CD4-positive, alpha-beta T cell treated with Interleukin-1 beta for 1 hour (primary cell): ENCODE data around the gene HMCN1.

Experiments
- DNase-seq, 2 donors: peaks; one replicate each; pipeline ENCODE4 v3.0.0-alpha.2; 2020 to 2022

The HMCN1 gene

DNA sequence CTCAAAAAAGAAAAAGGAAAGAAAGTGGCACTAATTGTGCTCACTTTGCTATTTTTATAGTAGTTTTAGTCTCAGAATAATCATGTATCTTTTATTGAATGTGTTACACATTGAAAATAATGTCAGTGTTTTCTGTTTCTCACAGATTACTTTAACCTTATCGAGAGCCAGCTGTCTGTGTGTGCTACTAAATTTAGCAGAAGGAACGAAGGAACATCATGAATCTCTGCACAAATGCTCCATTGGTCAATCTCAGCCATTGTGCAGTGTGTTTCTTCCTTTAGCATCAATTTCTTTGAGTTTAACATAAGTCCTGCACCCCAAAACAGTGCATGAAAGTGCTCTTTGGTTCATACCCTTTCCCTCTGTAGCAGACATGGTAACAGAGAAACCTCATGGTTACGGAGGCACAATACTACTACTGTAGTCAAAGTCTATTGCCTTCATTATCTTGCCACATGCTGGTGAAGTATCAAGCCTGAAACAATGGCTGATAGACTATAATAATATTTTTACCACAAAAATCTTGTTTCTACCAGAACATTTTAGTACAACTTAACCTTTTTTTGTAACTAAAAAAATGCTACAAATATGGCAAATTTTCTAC lies 310.0 kb downstream of the HMCN1 start:
- no peak for DNase-seq

DNA sequence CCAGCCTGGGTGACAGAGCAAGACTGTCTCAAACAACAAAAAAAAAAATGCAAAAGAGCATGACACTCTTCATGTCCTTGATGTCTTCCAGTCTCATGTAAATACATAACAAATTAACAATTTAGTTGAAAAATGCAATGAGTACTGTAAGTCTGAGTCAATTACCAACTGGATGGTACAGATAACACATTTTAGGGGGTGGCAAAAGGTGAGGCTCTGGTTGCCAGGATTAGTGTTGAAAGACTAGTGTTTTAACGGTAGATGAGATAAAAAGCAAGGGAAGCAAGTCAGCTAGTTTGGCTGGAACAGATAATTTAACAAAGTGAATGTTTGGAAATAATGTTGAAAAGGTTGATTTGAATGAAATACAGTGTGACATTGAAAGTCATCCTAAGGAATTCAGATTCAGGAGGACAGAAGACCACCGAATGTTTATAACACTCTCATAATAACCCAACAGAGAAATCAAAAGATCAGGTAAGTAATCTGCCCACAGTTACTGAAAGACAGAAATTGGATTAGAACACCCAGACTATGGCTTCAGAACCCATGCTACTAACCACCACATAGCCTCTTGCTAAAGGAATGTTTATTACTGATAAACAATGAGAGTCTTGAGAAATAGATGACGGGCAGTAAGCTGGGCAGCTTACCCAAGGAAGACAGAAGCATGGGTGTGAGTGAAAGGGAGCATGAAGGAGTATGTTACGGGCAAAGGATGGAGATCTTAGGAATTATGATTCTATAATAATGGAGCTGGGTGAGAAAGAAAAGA lies 312.4 kb downstream of the HMCN1 start:
- DNase-seq = no peak

DNA sequence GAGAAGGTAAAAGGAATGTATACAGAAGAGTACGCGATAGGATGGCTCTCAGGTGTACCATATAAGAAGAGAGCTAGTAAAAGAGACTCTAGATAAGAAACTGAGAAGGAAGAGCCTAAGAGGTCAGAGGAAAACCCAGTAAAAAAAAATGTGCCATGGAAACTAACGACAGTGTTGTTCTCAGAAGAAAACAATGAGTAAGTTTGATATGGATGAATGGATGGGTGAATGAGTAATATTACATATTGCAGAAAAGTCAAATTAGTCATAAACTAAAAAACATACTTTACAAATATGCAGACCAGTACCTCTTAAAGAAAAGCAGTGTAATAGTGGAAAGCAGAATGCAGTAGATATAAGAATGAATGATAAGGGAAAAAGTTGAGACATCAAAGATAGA lies 316.2 kb downstream of the HMCN1 start:
- DNase-seq = no peak

DNA sequence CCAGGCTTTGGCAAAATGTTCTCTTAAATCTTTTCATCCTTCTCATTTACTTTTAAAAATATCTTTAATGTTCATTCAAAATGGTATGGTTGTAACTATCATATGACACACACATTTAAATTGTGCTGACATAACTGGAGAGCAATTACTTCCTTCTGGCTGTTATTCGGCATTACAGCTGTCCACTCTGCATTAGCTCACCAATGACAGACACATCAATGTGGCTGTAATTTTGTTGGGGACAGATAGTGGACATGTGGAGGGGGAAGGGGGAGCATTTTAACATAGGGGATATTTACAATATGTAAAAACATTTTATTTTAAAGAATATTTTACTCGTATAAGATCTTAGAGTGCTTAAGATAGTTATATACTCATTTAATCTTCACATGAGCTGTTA lies 319.8 kb downstream of the HMCN1 start:
- no peak for DNase-seq

DNA sequence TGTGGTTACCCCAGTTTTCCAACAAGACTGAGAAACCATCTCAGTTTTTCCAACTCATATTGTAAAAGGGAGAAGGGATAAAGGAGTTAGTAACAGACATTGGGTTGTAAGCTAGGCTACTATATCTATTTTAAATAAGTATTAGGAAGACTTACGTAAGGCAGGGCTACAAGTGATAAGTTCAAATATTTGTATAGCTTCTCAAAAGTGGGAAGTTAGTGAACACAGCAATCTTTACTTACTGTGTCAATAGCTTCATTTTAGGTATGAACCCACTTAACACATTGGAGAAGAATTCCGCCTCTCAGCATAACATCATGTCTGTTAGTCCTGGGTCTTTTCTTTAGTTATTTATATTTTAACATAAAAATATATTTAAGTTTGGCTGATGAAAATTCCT lies 320.7 kb downstream of the HMCN1 start:
- DNase-seq = no peak

DNA sequence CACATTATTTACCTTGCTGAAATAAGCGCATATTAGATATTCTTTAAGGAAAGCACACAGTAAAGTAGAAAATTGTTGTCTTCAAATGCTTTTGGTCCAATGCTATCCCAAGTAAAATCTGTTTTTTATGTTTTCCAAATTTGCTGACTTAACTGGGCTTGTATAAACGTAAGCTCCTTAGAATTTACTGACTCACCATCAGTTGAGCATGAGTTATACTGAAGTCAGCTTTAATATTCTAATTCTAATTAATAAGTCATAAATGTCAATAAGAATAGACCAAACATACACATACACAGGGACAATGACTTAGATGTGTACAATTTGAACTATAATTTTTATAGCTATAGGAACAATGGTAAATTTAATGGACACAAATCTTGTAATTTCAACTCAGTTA lies 321.7 kb downstream of the HMCN1 start:
- no peak for DNase-seq

DNA sequence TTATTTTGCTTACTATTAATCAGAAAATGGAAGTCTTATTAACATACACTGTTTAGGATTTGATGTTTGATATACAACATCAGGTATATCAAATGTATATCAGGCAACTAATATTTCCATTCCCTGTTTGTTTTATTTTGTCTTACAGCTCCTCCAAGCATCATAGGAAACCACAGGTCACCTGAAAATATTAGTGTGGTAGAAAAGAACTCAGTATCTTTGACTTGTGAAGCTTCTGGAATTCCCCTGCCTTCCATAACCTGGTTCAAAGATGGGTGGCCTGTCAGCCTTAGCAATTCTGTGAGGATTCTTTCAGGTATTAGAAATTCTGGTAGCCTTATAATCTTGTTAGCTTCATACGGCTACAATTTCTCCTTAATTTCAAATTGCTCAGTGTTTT lies 322.9 kb downstream of the HMCN1 start:
- DNase-seq = no peak

DNA sequence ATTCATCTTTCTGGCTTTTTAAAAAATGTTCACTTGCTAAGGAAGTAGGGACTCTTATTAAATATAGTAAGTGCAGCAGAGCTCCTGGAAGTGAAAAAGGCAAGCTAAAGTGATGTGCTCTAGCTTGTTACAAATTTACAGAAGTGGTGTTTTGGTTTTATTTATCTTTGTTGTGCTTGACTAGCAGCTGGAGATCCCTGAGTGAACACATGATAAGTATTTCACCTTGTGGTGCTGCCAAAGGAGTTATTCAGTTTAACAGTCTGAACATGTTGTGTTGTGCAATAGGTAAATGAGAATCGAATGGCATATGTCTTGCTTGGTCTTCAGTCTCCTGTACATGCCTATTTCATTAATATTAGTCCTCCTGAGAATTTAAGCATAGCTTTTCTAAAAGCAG lies 325.1 kb downstream of the HMCN1 start:
- DNase-seq = no peak

DNA sequence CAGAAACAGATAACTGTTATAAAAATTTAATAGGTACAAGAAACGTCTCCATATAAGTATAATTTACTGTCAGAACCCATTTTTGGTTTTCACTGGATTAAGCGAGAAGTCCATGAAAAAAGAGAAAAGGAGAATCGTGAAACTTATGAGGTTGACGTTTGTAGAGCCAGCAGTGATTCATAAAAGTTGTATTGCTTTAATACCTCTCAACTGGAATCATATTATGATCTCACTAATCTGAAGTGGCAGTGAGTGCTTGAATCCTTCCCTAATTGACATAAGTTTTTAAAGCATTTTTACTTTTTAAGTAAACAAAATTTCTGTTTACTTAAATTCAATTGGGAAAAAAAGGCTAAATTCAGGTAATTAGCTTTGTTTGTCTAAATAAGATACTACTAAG lies 325.6 kb downstream of the HMCN1 start:
- no peak for DNase-seq

DNA sequence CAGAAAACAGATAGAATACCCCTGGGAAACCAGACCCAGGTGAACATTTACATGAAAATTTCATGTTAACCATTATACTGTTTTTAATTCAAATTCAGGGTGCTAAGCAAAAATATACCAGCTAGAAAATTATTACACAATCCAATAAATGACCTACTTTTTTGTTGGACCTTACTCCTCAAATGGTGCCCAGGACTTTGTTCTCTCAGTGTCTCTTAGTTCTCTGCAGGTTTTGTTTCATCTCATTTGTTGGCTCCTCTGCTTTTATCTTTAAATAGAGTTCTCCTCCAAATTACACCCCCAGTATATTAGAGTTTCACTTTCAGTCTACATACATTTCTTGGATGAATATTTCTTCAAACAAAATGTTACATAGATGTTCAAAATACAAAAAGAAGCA lies 326.0 kb downstream of the HMCN1 start:
- DNase-seq = no peak

DNA sequence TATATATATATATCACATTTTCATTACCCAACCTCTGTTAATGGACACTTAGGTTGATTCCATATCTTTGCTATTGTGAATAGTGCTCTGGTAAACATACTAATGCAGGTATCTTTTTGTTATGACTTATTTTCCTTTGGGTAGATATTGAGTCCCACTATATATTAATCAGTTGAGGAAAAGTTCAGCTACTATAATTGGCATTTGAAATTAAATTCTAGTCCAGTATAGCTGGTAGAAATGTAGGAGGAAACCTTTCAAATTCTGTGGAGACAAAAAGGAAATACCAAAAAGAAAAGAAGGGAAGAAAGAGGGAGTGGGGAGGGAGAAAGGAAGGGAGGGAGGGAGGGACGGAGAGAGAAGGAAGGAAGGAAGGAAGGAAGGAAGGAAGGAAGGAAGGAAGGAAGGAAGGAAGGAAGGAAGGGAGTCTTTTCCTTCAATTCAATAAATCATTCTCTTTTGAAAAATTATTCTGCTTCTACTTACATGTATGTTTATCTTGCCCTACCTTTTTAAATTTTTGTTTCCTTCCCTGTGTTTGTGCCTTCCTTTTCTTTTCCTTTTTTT lies 329.0 kb downstream of the HMCN1 start:
- DNase-seq = no peak

DNA sequence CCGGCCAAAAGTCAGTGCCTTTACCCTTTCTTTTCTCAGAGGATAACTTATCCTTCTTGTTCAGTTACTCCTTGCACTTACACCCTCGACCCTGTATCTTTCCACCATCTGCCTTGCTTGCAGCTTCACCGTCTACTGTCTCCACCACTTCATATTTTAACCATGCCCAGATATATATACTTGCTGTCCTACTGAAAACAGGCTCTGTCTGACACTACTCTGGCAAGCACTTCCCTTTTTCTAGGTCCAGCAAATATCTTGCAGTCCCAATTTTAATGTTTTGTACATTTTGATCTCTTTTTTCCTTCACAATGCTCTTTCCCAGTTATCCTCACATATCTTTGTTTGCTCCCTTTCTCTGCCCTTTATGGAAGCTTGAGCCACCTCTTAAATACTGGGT lies 332.2 kb downstream of the HMCN1 start:
- DNase-seq = no peak

DNA sequence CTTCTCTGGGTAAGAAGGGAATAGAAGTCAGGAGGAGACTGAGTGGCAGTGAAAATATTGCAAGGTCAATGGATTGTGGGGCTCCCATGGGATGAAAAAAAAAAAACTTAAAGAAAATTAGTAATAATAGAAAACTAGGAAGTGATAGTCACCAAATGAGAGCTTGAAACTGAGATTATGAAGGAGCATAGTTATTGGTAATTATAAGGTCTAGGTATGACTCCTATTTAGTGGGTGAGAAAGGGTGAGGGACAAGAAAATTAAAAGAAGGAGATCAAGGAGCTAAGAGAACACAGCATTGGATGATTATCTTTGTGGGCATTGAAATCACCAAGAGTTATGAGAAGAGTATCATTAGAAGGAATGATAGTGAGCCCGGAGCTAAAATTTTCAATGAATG lies 339.5 kb downstream of the HMCN1 start:
- DNase-seq = no peak

DNA sequence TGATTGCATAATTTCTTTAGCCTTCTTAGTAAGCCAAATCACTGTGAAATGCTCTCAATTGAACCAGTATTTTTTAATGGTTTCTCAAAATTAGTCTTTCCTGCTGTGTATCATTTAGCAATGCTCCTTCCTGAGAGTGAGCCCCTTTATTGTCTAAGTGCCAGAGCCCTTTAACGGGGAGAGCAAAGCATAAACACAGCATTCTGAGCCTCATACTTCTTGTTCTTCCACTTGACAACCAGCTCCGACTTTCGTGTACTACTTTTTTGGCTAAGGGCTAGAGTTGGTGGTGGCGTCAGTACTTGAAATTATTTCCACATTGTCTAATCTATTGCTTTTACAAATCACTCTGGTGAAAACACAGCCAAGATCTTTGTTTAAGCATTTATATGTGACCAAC lies 341.8 kb downstream of the HMCN1 start:
- DNase-seq = no peak

DNA sequence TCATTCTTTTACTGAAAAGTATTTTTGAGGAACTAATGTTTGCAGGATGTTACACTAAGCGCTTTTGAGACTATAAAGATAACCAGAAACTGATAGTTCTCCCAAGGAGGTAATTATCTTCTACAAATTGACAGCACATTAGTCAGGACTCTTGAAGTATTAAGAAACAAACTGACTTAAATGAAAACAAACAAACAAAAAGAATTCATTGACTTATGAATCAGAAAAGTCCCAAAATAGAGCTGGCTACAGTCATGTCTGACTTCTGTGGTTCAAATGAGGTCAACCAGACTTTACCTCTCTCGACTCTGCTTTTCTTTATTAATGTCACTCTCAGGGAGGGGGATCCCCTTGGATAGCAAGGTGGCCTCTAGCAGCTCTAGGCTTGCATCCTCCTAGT lies 344.1 kb downstream of the HMCN1 start:
- DNase-seq = no peak

DNA sequence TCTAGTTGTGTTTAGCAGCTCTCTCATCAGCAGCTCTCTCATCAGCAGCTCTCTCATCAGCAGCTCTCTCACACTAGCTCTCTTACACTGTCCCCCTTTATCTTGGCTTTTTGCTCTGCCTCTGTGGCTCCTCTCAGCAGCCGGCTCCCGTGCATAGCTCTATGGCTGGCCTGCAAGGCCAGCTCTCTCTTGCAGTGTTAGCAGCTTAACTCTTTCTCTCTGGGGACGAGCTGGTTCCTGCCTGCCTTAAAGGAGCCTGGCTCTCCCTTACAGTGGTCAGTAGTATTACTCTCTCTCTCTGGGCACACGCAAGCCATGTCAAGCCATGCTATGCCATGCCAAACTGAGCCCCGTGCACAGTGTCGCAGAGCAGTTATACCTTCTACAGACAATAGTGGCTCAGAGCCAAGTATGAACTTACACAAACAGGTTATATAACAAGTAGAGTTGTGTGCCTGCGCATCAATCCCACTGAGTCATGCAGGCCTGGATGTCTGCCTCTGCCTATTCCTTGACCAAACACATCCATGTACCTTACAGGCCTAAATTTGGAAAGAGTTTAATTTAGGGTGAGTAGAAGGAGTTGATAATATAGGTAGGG lies 345.0 kb downstream of the HMCN1 start:
- no peak for DNase-seq

DNA sequence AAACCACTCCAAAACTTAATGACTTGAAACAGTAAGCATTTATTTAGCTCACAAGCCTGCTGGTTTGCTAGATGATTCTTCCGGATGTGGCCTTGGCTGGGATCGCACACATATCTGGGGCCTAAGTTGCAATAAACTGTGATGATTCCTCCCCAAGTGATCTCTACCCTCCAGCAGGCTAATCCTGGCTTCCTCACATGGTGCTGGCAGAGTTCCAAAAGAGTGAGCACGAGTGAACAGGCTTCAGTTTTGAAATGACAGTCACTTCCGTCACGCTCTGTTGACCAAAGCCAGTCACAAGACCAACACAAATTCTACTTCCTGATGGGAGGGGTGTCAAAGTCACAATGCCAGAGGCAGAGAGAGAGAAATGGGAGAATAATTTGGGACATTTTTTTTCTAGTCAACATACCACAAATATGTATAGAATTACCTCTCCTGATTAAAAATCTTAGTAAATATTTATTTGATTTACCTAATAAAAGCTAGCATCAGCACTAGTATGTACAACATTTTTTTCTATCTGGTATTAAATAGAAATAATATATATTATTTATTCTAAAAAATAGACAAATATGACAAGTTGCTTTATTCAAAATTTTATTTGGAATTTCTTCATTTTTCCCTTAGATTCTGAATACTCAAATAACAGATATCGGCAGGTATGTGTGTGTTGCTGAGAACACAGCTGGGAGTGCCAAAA lies 348.2 kb downstream of the HMCN1 start:
- DNase-seq = peak; percentile 13 to 61

DNA sequence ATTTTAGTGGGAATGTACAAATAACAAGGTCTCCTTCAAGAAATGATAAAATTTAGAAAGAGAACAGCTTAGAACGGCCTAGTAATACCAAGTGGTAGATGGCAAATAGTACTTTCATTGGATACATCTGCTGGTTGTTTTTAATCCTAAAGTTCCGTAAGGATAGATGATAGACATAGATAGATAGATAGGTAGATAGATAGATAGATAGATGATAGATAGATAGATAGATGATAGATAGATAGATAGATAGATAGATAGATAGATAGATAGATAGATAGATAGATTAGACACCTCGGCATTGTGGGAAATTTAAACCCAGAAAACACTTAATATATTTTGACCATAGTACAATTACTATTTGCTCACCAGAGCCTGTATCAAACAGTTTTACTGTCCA lies 352.4 kb downstream of the HMCN1 start:
- DNase-seq = no peak

DNA sequence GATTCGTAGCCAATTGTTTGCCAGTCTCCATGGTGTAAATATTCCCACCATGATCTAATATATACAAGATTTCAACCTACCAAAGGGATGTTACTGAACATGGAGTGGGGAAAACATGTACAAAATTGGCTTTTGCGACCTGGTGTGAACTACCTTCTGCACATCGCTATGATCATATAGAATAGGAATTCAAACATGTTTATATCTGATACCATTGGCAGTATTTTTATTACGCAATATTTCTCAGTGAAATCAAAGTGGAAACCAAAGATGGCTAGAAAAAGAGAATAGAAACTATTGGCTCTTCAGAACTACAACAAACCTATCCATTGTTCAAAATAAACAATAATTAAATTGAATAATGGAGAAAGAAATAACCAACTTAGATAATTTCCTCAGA lies 355.7 kb downstream of the HMCN1 start:
- no peak for DNase-seq

DNA sequence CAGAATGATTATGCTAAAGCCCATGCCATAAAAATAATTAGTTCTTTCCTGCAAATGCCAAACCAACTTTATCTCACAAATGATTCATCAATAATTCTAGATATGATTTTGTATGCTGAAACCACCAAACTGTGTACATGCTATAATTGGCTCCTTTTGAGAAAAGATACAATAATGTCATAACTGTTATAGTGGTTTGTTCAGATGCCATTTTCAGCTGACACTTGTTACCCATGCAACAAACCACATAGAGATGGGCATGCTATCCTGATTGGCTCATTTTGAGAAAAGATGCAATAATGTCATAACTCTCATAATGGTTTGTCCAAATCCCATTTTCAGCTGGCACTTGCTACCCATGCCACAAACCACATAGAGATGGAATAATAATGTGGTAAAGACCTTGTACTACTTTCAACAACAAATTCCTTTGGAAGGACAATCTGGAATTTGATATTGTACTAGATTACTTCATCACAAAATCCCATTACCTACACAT lies 357.1 kb downstream of the HMCN1 start:
- DNase-seq = no peak

DNA sequence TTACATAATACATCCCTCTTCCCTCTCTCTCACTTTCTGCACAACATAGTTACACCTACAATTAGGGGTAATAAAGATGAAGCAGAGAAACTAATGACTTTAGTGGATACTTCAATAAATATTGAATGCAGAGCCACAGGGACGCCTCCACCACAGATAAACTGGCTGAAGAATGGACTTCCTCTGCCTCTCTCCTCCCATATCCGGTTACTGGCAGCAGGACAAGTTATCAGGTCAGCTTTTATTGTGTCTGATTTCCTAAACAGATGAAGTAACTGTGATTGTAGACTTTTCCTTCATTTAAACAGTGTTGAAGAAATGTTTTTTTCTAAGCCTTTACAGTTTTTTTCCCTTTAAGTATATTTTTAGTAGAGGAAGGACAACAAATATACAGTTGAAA lies 359.2 kb downstream of the HMCN1 start:
- no peak for DNase-seq

DNA sequence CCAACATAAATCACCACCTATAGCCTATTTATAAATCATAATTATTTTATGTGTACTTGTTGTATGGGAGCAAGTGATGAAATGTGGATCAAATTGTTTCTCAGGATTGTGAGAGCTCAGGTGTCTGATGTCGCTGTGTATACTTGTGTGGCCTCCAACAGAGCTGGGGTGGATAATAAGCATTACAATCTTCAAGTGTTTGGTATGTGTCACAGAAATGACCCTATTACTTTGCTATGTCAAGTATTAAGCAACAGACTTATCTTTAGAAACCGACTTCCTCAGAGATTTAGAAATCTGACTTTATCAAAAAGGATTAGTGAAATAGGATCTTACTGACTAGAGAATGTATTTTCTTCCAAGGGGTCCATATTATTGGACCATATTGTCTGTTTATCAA lies 360.0 kb downstream of the HMCN1 start:
- DNase-seq = no peak

DNA sequence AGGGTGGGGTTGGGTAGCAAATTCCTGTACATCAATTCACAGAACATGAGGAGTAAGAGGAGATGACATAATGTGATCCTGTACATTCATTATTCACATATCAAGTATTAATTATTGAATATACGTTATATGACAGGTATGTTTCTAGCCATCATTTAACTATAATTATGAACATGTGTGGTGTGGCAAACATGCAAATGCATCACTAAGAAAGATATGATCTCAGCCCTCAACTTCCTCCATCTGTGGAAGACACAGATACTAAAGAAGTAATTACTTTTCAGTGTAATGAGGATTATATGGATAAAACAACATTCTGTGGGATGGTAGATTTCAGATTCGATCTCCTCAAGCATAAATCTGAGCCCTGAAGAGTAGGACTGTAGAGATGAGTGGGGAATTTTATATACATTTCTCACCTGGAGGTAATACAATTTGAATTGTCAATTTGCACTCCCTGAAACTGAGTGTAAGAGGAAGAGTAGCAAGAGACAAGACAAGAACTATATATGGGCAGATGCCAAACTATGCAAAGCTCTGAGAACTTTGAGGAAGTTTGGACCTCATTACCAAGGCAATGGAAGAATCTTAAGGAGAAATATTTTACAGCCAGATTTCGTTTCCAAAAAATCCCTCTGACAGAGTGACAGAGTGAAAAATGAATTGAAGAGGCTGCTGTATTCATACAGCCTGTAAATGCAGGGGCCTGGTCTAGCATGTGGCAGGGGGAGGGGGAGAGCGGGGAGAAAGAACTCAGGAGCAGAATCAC lies 365.3 kb downstream of the HMCN1 start:
- DNase-seq = no peak
